GM12801 (cell line): ENCODE measurements around the gene TMEM131L.

Source experiments
- TF ChIP-seq, protein P1 (sequence below): IDR thresholded peaks from one replicate; pipeline ENCODE4 v1.5.1; 2011; ENCODE audit warnings: control low read depth; ENCODE audit not compliant: insufficient read length; ENCODE audit errors: extremely low read depth

TMEM131L gene

DNA sequence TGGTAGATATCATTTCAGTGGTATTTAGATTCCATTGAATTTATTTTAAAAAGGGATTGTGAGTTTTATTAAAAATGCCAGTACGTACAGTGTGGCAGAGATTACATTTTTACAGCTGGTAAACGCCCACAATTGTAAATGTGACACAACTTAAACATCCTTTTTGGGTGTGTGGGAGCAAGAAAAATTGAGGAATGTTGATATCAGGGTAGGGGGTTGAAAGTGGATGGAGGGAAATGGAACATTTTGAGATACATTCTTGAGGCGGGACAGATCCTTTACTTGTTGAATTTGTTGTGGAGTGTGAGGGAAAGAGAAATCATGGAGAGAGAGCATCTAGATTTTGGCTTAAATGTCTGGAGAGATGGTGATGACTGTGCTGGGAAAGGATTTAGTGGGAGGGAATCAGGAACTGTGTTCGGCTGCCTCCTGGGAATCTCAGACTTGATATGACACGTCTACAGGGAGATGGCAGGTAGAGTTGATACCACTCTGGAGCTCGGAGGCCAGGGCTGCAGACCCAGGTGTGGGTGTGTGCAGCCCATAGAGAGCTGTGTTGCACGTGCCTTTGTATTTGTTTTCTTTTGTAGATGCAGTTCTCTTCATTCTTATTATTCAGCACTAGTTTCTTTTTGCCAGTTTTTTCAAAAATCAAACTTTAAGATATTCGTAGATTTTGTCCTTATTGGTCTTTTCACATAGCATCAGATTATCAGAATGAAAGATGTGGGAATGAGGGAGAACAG is 10.8 kb downstream of the TMEM131L start:
- TF ChIP-seq, protein P1, sequence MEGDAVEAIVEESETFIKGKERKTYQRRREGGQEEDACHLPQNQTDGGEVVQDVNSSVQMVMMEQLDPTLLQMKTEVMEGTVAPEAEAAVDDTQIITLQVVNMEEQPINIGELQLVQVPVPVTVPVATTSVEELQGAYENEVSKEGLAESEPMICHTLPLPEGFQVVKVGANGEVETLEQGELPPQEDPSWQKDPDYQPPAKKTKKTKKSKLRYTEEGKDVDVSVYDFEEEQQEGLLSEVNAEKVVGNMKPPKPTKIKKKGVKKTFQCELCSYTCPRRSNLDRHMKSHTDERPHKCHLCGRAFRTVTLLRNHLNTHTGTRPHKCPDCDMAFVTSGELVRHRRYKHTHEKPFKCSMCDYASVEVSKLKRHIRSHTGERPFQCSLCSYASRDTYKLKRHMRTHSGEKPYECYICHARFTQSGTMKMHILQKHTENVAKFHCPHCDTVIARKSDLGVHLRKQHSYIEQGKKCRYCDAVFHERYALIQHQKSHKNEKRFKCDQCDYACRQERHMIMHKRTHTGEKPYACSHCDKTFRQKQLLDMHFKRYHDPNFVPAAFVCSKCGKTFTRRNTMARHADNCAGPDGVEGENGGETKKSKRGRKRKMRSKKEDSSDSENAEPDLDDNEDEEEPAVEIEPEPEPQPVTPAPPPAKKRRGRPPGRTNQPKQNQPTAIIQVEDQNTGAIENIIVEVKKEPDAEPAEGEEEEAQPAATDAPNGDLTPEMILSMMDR: no peak

DNA sequence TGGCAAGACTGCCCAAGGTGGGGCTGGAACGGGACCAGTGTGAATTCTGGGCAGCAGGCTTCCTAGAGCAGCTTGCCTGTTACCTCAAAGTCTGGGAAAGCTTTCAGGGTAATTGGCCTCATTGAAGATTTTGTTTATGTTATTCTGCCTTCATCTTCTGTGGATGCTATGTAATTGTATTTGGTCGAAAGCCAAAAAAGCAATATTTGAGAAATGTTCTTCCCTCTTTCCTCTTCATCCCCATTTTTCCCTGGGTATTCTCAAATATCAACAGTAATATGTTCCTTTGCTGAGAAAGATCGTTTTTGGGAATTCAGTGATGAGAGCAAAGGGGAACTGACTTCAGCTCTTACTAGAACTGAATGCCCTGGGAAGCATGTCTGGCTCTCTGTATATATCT is 12.9 kb downstream of the TMEM131L start:
- TF ChIP-seq, protein P1: no peak

DNA sequence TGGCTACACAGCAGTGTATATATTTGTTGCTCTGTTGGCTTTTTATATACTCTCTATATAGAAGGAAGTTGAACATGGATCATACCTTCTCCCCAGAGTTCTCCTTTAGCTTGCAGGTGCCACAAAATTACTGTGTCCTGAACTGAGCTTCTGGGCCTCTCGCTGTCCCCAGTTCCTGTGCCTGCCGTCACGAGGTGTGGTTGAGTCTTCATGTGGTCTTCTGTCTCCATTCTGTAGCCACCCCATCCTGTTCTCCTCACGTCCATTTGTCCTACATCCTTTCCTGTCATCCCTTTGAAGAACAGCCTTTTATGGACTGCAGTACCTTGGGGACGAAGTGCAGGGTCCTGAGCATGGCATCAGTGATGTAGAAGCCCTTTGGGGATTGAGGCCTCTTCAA is 14.5 kb downstream of the TMEM131L start:
- TF ChIP-seq, protein P1: no peak

DNA sequence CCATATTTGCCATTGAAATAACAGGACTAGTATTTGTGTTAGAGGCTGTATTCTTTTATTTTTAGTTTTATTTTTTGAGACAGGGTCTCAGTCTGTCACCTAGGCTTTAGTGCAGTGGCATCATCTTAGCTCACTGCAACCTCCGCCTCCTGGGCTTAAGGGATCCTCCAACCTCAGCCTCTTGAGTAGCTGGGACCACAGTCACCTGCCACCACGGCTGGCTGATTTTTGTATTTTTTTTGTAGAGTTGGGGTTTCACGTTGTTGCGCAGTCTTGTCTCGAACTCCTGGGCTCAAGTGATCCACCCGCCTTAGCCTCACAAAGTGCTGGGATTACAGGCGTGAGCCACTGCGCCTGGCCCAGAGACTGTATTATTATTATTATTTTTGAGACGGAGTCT is 15.3 kb downstream of the TMEM131L start:
- TF ChIP-seq, protein P1: no peak

DNA sequence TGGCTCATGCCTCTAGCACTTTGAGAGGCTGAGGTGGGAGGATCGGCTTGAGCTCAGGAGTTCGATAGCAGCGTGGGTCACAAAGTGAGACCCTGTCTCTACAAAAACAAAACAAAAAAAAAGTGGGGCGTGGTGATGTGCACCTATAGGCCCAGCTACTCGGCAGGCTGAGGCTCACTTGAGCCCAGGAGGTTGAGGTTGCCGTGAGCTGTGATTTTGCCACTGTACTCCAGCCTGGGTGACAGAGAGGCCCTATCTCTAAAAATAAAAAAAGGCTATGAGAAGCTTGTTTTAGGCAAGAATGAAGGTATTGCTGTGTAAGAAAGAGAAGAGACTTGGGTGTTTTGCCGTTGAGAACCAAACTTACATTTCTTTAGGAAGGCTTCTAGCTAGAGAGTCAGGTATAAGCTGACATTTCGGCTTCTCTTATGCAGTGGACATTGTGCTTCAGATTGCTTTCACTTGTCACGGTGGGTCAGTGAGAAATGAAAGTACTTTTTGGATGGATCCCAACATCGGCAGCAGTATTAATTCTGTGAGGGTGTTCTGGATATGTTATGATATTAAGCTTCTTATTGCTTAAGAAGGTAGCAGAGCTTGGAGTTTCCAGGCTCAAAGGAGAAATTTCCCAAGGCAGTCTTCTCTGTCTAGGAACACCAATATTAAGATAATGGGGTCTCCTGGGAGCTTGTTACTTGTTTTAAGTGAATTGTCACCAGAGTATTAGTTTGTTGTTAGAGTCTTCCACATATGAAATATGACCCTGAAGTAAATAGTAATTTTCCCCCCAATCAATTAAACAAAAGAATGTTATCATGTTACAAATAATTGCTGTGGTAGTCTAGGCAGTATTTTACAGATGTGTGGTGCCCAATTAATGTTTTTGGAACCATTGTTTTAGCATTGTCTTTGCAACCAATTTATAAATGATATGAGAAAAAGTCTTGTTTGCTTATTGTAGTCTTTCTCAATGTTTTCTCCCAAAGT is 17.6 kb downstream of the TMEM131L start:
- TF ChIP-seq, protein P1: no peak

DNA sequence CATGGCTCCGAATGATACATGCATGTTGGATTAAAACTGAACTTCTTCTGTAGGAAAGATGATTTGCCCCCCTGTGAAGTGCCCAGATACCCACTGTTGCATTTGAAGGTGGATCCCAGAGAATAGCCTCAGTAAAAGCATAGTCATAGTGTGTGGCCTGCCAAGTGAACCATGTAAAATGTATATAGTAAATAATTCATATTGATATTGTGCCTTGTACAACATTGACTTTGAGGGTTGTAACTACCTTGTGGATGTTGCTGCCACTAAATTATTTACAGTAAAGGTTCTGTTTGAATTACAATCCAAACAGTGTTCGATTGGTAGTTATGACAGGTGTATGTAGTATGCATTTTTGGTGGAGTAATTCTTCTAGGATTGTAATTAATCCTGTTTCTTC is 19.2 kb downstream of the TMEM131L start:
- TF ChIP-seq, protein P1: no peak

DNA sequence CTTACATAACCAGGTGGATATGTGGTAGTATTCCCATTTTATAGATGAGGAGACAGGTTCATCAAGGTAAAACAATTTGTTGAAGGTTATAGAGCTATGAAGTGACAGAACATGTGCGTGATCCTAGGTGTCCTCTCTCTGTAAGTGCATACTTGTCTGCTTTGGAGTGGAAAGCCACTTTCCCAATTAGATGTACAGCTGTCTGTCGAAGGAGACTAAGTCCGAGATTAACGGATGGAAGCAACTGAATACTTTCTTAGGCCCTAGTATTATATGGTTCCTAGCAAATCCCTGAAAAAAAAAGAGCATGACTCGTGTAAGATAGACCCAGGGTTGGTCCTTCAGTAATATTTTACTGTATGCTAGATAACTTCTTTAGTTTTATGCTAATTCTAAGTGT is 19.7 kb downstream of the TMEM131L start:
- TF ChIP-seq, protein P1: no peak
